ENCODE measurements around the gene FOXL3.

DNA sequence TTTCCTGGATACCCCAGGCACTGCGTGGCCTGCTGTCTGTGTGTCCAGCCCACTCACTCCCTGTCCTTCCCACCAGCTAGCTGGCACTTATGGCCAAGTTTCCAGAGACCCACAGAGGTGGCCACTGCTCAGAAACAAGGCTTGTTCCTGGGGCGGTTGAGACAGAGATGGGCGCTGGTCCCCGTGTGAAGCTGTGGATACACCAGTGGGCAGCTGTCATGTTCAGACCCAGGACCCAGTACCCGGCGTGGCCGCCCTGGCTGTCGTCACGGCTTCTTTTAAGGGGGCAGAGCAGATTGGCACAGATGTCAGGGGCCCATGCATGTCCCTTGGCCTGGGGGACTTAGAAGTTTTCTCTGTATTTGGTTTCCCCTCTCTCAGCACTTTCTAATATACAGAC, 36.3 kb downstream of the FOXL3 start:
- TF ChIP-seq, protein P1, sequence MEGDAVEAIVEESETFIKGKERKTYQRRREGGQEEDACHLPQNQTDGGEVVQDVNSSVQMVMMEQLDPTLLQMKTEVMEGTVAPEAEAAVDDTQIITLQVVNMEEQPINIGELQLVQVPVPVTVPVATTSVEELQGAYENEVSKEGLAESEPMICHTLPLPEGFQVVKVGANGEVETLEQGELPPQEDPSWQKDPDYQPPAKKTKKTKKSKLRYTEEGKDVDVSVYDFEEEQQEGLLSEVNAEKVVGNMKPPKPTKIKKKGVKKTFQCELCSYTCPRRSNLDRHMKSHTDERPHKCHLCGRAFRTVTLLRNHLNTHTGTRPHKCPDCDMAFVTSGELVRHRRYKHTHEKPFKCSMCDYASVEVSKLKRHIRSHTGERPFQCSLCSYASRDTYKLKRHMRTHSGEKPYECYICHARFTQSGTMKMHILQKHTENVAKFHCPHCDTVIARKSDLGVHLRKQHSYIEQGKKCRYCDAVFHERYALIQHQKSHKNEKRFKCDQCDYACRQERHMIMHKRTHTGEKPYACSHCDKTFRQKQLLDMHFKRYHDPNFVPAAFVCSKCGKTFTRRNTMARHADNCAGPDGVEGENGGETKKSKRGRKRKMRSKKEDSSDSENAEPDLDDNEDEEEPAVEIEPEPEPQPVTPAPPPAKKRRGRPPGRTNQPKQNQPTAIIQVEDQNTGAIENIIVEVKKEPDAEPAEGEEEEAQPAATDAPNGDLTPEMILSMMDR (IDR thresholded peaks at IDR 0.05; ENCODE audit: insufficient read depth, low read length, poor library complexity, severe bottlenecking): no peak
- TF ChIP-seq EZH2phosphoT487 (conservative IDR thresholded peaks at IDR 0.05; ENCODE audit: low read length): no peak

Data from SU-DHL-6 (cell line).